ENCODE results near the gene BTN2A1. TPM values are rescaled to one million over a fixed set of nuclear protein-coding genes. Genes with fewer than 3 reads are reported as not detected.

Gene BTN2A1
- total and polyA plus RNA-seq, 9 of the 15 experiments (the other 6 are each of a cell fraction or from before 2014, with no cell fraction given) = 6.7 to 22.1 (median 16.4) TPM

DNA sequence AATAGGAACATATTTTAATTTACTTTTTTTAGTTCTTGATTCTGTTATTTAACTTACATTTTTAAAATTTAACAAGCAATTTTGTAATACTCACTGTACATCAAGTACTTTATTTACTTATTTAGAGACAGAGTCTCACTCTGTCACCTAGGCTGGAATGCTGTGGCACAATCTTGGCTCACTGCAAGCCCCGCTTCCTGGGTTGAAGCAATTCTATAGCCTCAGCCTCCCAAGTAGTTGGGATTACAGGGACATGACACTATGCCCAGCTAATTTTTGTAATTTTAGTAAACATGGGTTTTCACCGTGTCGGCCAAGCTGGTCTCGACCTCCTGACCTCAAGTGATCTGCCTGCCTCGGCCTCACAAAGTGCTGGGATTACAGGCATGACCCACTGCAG lies 10.5 kb upstream of the BTN2A1 start:
- Histone ChIP-seq H3K4me1 (replicated peaks in 1 of 2; ENCODE audit: control insufficient read depth in 2 of 2, insufficient read depth in 2 of 2, low read length in 2 of 2) (0 out of 5 replicates have a peak, but pooled peaks cover 0 to 3% of the 10 kb centered on the region in 2 experiments), H3K9me1 (ENCODE audit: control insufficient read depth, insufficient read depth, low read length) (no peaks in the 10 kb centered on the region), H3K9ac (ENCODE audit: insufficient read depth in 1 of 2, low read depth in 2 of 2, low read length in 2 of 2) (no peak overlapping the region), H3K27me3 (ENCODE audit: control insufficient read depth in 2 of 2, insufficient read depth in 2 of 2, low read length in 2 of 2) (no peaks in the 10 kb centered on the region), H3K4me2 (ENCODE audit: insufficient read depth, low read length) (no peak overlapping the region), H3K36me3 (ENCODE audit: control insufficient read depth, insufficient read depth, low read length) (no peaks in the 10 kb centered on the region), H3K79me2 (ENCODE audit: control insufficient read depth, insufficient read depth, low read length) (no peaks in the 10 kb centered on the region), H3K9me3 (replicated peaks; ENCODE audit: control insufficient read depth, insufficient read depth, low read depth, low read length) (no peaks in the 10 kb centered on the region), H3K4me3 (no peak overlapping the region), H3K27ac (ENCODE audit: extremely low read depth, low read depth, low read length) (no peak overlapping the region), H4K20me1 (replicated peaks; ENCODE audit: control insufficient read depth, insufficient read depth, low read length) (no peaks in the 10 kb centered on the region), H2AFZ (ENCODE audit: low read depth, low read length) (no peak overlapping the region)
- FAIRE-seq (no peak), DNase-seq (ENCODE audit: extremely low read depth in 1 of 4, low spot score in 3 of 4) (no peak), ATAC-seq (no peak)
- no TSS peak for BruUV-seq (replicated peaks)
- WGBS (ENCODE audit: insufficient coverage, low coverage, missing lambda C conversion rate) = 68% methylated on average over 5 of the region's 5 CpGs
- in situ Hi-C loops (cut with MboI) (no loop called here), intact Hi-C loops (cut with micrococcal nuclease) (no loop called here)
- POLR2A ChIA-PET = no interaction called here
- CTCF ChIA-PET (ENCODE audit: low intra/inter-chr PET ratio) = no interaction called here
- TF ChIP-seq SIN3A (IDR thresholded peaks at IDR 0.05; ENCODE audit: borderline replicate concordance in 2 of 2, control insufficient read depth in 1 of 2, low read depth in 2 of 2, low read length in 2 of 2) = no peak
- no peak for TF ChIP-seq PRPF4 (IDR thresholded peaks at IDR 0.05; ENCODE audit: insufficient read depth, low read depth, low read length, poor library complexity, severe bottlenecking)
- TF ChIP-seq SIX5 (IDR thresholded peaks at IDR 0.05; ENCODE audit: borderline replicate concordance in 1 of 2, insufficient read depth in 1 of 2, low read depth in 1 of 2, low read length in 2 of 2) = no peak
- no peak for TF ChIP-seq CBX1 (IDR thresholded peaks at IDR 0.05; ENCODE audit: low read depth)
- TF ChIP-seq CHD4 (IDR thresholded peaks at IDR 0.05; ENCODE audit: insufficient read depth, insufficient replicate concordance, low read depth, low read length, poor library complexity, severe bottlenecking) = no peak
- no peak for TF ChIP-seq ZNF274 (IDR thresholded peaks at IDR 0.05; ENCODE audit: borderline replicate concordance, low read depth, low read length)
- TF ChIP-seq ATF1 (CRISPR knock-in tag; IDR thresholded peaks at IDR 0.05) = no peak
- TF ChIP-seq ATF1 (tag; IDR thresholded peaks at IDR 0.05) = no peak
- TF ChIP-seq TBP (optimal IDR thresholded peaks at IDR 0.05; ENCODE audit: low read depth, low read length) = no peak
- no peak for TF ChIP-seq CUX1 (CRISPR knock-in tag; IDR thresholded peaks at IDR 0.05)
- no peak for TF ChIP-seq MIER1 (IDR thresholded peaks at IDR 0.05; ENCODE audit: low read depth)
- no peak for TF ChIP-seq NR2C2 (CRISPR knock-in tag; IDR thresholded peaks at IDR 0.05)
- no peak for TF ChIP-seq NR2C2 (tag; IDR thresholded peaks at IDR 0.05)
- TF ChIP-seq, protein P1, sequence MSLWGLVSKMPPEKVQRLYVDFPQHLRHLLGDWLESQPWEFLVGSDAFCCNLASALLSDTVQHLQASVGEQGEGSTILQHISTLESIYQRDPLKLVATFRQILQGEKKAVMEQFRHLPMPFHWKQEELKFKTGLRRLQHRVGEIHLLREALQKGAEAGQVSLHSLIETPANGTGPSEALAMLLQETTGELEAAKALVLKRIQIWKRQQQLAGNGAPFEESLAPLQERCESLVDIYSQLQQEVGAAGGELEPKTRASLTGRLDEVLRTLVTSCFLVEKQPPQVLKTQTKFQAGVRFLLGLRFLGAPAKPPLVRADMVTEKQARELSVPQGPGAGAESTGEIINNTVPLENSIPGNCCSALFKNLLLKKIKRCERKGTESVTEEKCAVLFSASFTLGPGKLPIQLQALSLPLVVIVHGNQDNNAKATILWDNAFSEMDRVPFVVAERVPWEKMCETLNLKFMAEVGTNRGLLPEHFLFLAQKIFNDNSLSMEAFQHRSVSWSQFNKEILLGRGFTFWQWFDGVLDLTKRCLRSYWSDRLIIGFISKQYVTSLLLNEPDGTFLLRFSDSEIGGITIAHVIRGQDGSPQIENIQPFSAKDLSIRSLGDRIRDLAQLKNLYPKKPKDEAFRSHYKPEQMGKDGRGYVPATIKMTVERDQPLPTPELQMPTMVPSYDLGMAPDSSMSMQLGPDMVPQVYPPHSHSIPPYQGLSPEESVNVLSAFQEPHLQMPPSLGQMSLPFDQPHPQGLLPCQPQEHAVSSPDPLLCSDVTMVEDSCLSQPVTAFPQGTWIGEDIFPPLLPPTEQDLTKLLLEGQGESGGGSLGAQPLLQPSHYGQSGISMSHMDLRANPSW (CRISPR knock-in tag; IDR thresholded peaks at IDR 0.05) = no peak
